Stimulated activated CD8-positive, alpha-beta memory T cell treated with anti-CD3 and anti-CD28 coated beads, Interleukin-15, amount 100 ng/mL, for 48 hours (primary cell): ENCODE data around the gene NAA10.

Experiments used
- DNase-seq, 2 donors: peaks; one replicate each; pipeline ENCODE4 v3.0.0-alpha.2; 2020; ENCODE audit warnings: low read depth in 2 of 2

Gene NAA10

DNA sequence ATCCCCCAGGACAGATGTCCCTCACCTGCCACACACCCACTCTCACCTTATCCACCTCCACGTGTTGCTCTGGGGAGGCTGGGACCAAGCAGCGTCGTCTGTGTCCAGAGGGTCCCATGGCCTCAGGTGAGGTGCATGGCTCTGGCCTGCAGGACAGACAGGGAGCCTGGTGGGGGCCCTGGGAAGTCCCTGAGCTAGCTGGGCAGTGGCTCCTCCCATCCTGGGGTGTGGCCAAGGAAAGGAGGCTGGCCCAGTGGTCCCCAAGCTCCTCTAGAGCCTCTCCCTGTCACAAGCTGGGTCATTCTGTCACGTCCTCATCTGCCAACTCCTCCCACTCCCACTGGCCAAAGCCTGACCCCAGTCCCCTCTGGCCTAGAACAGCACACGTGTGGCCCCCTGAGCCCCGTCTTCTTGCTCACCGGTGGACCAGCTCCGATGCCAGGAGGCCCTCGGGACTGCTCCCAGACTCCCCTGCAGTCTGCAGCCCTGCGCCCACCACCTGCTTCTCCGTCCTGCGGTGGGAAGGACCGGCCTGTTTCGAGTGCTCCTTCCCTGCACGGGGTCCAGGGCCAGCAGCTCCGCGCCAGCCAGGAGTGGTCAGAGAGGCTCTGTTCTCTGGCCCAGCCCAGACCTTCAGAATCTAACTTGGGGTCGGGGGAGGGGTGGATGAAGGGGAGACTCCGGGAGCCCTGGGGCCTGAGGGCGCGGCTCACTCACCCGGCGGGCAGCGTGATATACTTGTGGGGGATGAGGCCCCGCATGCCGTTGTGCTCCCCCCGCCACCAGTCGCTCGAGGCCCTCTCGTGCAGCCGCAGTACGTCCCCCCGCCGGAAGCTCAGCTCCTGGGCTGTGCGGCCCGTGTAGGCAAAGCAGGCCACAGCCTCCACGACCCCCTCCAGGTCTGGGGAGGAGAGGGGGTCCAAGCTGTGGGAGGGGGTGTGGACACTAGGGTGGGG, 25.5 kb downstream of the NAA10 start:
- no peak for DNase-seq

DNA sequence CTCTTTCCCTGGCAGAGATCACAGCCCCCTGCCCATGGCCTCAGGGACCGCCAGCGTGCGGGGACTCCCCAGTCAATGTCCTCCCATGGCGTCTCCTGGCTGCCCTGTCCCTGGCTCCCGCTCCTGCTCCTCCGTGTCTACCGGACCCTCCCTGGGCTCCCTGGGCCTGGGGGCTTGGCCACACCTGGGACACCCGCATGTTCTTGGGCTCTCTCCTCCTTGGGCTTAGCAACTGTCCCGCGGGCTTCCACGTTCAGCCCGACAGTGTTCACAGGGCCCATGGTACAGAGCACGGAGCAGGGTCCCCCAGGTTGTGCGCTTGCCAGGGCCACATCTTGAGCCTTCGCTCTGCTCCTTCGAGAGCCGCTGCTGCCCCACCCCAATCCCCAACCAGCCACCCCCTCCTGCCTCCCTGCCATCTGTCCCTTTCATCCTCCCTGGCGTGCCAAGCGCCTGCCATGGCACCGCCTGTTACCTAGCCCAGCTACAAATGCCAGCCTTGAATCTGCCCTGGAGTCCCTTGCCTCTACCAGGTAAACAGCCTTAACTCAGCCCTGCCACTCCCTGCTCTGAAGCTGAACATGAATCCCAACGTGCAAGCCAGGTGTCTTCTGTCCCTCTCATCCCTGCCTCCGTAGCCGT, 26.5 kb downstream of the NAA10 start:
- DNase-seq = no peak

DNA sequence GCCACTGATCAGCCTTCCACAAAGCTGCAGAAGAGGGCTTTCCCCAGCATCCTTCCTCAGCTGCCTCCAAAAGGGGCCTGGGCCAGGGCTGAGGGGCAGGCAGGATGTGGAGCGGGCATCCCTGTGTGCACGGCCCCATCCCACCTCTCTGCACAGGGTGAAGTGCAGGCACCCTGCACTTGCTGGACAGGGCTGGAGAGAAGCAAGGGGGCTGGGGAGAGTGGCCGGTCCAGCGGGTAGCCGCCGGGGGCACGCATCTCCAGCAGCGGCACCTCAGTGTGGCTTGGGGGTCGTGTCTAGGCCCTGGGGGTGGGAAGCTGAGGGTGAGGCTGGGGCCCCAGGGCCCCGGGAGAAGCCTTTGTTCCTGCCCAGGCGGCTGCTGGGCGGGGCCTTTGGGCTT, 27.4 kb downstream of the NAA10 start:
- DNase-seq = no peak

DNA sequence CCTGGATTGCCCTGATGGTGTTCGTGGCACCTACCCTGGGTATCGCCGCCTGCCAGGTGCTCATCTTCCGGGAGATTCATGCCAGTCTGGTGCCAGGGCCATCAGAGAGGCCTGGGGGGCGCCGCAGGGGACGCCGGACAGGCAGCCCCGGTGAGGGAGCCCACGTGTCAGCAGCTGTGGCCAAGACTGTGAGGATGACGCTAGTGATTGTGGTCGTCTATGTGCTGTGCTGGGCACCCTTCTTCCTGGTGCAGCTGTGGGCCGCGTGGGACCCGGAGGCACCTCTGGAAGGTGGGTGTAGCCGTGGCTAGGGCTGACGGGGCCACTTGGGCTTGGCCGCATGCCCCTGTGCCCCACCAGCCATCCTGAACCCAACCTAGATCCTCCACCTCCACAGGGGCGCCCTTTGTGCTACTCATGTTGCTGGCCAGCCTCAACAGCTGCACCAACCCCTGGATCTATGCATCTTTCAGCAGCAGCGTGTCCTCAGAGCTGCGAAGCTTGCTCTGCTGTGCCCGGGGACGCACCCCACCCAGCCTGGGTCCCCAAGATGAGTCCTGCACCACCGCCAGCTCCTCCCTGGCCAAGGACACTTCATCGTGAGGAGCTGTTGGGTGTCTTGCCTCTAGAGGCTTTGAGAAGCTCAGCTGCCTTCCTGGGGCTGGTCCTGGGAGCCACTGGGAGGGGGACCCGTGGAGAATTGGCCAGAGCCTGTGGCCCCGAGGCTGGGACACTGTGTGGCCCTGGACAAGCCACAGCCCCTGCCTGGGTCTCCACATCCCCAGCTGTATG, 28.5 kb downstream of the NAA10 start:
- DNase-seq = no peak

DNA sequence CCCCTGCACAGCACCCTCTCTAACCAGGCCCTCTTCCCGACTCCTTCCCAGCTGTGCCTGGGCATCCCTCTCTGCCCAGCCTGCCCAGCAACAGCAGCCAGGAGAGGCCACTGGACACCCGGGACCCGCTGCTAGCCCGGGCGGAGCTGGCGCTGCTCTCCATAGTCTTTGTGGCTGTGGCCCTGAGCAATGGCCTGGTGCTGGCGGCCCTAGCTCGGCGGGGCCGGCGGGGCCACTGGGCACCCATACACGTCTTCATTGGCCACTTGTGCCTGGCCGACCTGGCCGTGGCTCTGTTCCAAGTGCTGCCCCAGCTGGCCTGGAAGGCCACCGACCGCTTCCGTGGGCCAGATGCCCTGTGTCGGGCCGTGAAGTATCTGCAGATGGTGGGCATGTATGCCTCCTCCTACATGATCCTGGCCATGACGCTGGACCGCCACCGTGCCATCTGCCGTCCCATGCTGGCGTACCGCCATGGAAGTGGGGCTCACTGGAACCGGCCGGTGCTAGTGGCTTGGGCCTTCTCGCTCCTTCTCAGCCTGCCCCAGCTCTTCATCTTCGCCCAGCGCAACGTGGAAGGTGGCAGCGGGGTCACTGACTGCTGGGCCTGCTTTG, 29.2 kb downstream of the NAA10 start:
- no peak for DNase-seq

DNA sequence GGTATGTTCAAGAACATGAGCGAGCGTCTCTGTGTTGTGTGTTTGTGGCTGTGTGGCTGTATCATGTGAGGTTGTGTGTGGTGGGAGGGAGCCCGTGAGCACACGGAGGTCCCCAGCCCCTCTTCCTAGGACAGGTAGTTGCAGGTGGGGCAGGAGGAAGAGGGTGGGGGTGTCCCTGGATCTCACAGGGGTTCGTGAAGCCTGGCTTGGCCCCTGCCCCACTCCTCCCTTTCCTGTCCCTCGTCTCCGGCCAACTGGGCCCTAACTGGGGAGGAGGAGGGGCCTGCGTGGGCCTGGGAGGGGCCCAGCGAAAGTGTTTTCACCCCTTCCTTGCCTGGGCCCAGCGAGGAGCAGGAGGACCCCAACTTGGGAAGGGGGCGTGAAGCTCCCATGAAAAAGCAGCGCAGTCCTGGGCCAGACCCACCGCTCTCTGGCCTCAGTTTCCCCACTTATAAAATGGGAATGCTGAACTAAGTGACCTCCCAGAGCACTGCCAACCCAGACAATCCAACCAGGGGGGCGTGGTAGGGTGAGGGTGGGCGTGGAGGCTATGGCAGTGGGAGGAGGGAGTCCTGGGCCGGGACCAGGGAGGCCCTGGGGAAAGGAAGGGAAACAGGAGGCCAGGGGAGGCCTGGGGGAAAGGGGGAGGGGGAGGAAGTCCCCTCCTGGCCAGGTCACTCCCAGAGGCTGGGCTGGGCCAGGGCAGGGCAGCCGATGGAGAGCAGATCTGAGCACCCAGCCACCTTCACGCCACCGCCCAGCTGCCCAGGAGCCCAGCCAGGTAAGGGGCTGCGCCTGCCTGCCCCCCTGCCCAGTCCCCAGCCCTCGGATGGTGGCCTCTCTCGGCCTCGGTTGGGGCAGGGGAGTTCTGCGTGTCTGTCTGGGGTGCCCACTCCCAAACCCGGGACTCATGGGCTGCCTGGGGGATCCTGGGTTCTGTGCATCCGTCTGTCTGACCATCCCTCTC, 30.6 kb downstream of the NAA10 start, which contains the start of gene AVPR2:
Gene AVPR2, plus strand, starts transcription at position 683 of the 967 bp plus-strand sequence. CDS start 473 bp downstream, outside the sequence.
- DNase-seq = no peak

DNA sequence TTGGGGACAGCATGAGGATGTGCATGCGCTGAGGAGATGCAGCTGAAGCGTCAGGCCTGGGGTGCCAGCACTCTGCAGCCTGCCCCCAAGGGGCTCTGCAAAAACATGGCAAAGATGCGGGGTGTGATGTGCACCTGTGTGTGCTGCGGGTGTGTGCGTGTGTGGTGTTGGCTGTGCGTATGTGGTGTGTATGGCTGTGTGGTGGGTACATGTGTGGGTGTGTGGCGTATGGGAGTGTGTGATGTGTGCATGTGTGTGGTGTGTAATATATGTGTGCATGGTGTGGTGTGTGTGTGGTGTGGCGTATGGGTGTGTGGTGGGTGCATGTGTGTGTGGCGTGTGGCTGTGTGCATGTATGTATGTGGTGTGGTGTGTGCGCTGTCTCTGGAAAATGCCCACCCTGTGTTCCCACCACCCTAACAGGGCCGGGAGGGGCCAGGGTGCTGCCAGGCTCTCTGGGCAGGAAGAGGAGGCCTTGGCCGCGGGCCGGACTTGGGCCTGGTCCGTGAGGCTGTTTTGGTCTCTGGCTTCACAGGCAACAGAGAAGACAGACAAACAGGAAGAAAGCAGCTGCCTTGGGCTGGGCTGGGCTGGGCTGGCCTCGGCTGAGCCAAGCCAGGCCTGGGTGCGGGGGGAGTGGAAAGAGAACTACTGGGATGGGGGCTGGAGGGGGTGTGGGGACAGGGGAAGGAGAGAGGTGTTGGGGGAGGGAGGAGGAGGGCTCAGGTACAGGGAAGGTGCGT, 31.4 kb downstream of the NAA10 start:
- no peak for DNase-seq

DNA sequence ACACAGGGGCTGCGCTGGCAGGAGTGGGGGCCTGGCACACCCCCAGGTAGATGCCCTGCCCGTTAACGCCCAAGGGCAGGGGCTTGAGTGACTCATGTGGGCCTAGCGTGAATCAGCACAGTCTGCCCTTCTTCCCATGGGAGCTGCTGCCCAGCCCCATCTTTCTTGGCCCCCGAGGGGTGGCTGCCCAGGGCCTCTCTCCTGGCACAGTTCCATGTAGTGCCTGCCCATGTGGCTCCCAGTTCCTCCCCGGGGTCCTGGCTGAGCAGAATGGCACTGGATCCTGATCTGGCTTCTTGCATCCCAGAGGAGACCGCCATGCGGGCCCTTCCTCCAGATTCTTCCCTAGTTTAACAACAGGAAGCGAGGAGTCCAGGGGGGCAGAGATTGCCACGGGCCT, 32.5 kb downstream of the NAA10 start:
- DNase-seq = no peak

DNA sequence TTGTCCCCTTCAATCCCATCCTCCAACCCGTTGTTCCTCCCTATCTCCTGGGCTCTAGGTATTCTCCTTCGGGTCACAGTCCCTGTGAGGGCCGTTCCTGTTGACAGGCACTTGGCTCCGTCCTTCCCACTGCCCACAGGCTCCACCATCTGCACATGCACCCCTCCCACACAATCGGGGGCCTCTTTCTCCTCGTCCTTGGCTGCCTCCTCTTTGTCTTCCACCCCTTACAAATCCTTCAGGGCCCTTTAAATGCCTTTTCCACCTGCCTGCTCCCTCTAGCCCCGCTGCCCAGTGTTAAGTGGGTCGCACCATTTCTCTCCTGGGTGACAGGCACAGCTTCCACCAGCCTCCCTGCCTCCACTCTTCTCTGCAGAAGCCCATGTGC, 33.1 kb downstream of the NAA10 start:
- no peak for DNase-seq

DNA sequence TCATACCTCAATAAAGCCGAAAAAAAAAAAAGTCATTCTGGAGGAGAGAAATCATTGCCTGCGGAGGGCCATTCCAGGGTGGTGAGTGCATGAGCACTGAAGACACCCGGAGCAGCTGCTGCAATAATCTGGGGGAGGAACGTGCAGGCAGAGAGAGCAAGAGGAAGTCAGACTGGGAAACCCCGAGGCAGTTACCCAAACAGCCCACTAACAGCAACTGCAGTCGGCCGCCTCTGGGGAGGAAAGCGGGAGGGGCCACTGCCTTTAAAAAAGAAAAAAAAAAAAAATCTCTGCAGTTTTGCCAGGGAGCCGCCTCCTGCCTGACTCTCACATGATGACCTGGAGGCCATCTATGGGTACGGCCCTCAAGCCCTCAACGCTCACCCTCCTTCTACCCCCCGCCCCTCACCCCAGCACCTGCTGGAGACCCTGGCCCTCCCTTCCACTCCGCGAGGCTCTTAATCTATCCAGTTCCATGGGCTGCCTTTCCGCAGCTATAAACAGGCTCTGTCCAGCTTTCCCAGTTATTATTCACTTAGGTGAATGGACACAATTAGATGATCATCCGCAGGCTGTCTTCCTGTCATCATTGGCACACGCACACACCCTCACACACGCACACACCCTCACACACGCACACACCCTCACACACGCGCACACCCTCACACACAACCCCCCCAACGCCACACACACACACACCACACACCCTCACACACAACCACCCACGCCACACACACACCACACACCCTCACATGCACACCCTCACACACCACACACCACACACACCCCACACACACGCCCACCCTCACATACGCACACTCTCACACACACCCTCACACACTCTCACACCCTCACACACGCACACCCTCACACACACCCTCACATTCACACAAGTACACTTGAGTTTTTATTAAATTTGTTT, 33.7 kb downstream of the NAA10 start:
- DNase-seq = peak in 1 of 2 donors; percentile 37

DNA sequence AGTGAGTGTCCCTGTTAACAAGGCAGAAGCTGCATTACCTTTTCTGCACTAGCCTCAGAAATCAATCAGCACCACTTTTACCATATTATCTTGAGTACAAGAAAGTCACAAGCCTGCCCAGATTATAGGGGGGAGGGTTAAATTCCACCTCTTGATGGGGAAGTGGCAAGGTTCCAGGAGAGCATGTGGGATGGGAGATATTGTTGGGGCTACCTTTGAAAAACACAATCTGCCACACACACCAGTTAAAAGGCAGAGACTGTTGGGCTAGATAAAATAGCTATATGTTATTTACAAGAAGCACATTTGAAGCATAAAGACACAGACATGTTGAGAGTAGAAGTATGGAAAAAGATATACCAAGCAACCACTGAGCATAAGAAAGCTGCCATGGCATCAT, 36.9 kb downstream of the NAA10 start:
- no peak for DNase-seq

DNA sequence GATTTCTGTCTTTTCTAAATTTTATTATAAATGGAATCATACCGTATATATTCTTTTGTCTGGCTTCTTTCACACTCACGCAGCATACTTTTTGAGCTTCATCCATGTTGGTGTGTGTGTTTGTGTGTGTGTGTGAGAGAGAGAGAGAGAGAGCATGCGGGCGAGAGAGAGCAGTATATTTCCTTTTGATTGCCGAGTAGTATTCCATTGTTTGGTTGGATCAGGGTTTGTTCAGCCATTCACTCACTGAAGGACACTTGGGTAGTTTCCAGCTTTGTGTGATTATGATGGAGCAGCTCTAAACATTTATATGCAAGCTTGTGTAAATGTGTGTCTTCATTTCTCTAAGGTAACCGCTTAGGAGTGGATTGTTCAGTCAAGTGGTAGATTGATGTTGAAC, 45.7 kb downstream of the NAA10 start:
- no peak for DNase-seq

DNA sequence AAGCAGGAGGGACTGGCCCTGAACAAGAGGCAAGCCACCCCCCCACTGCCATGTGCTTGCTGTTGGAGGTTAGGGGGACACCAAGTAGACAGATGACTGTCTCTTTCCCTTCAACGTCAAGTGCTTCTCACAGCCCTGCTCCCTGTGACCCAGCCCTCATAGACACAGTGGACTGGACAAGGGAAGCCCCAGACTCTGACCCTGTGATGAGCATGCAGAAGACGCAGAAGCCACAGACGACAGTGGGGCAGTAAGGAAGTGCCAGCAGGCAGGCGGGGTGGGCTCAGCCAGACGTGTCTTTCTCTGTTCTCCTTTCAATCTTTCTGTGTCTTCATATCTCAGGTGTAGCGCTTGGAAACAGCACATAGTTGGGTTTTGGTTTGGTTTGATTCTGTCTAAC, 46.5 kb downstream of the NAA10 start:
- no peak for DNase-seq

DNA sequence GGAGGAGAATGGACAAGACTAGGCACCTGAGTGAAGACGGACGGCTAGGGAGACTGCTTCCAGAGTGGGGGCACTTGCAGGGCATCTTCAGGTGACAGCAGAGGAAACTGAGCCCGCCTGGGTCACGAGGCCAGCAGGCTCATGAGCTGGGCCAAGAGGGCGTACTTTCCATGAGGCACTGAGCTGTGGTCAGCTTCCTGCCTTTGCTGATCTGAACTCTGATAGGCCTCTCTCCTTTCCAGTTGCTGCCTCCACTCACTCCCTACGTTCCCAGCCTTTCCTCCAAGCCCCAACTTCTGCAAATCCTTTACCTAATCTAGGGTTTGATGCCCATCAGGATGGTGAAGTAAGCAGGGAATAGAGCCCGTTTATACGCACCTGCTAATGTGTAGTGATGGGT, 47.5 kb downstream of the NAA10 start:
- no peak for DNase-seq

DNA sequence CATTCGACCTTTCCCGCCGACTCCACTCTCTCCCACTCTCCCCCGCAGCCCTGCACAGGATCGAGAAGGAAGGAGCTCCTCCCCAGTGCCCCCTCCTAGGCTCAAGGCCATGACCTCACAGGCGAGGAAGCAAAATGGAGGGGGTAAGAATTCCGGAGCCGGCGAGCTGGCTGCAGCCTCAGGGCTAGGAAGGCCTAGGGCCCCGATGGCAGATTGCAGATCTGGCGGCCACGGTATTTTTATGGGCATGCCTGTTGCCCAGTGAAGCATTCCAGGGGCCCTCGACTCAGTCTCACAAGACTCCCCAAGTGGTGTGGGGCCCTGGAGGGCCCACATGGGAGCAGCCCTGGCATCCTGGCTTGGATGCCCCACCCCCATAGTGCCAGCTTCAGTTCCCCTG, 47.9 kb downstream of the NAA10 start:
- no peak for DNase-seq

DNA sequence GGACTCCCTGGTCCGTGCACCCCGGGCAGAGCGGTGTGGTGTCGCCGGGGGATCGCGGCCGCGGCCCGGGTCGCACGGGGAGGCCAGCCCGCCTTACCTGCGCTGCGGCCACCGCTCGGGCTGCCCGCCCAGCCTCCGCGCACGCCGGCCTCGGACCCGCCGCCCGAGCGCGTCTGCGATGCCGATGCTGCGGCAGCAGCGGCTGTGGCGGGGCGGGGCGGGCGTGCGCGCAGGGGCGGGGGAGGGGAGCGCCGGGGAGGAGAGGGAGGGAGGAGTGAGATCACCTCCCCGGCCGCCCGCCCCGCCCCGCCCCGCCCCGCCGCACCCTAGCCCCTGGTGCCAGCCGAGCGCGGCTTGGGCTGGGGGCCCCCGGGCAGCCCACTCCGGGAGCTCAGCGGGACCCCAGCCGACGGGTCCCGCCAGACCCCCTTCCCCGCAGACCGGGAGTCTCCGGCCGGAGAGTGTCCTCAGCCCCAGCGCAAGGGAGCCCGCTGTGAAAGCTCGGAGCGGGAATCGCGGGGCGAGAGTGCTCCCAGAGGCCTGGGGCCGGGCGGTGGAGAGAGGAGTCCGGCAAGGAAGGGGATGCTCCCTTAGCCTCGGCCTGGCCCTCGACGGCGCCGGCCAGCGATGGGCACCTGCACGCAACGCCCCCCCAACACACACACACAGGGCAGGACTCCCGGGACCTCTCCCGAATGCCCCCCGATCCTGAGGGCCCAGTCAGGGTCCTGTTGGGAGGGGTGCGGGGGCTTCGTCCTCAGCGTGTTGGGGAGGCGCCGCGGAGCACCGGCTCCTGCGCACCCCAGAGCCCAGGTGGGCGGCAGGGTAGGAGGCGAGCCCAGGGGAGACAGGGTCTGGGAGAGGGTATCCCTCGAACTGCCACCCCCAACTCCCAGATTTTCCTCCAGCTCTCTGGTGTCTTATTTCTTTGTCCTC, 48.6 kb downstream of the NAA10 start, which contains the start of gene L1CAM:
Gene L1CAM, minus strand, starts transcription at position 206 of the 936 bp plus-strand sequence. CDS start 10,337 bp downstream, outside the sequence.
- no peak for DNase-seq

DNA sequence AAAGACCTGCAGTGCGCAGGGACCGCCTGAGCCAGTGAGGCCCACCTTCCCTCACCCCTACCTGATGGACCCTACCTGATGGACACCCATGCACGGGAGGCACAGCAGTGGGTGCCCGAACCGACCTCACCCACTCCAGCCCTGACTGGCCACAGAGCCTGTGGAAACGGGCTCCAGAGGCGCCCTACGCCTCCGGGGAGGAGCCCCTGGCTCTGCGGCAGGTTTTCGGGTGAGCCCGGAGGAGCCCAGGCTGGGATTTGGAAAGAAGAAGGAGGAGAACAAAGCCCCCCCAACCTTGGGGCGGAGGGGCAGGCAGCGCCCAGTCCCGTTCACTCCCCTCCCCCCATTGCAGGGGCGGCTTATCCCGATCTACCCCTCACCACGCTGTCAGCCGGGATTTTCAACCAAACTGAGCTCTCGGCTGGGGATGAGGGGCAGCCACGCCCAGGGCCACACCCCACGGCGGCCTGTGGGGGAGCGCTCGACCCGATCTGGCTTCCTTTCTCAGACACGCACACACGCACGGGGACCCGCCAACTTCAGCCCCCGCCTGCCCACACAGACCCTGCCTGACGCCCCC, 49.5 kb downstream of the NAA10 start:
- DNase-seq = no peak
